Brain pericyte (primary cell): ENCODE data around the gene LRP1B.

Source experiments
- DNase-seq: peaks from one replicate; pipeline ENCODE4 v3.0.0-alpha.2; 2012; ENCODE audit warnings: low read depth, low spot score

Gene LRP1B

DNA sequence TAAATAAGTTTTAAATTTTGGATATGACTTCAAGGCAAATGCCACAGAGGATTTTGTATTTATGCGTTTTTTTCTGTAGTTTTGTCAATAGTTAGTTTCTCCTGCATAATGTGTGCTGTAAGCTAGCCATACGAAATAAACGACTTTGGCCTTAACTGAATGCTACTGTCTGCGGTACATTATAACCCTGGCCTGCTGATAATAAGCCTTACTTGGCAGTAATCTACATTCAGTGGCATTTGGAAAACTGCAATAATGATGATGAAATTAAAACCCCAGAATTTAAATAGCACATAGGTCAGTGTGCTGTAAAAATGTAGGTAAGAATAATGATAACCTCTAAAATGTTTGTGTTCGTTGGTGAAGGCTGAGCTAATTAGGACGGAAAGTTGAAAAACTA is 88.8 kb downstream of the LRP1B start:
- DNase-seq: no peak

DNA sequence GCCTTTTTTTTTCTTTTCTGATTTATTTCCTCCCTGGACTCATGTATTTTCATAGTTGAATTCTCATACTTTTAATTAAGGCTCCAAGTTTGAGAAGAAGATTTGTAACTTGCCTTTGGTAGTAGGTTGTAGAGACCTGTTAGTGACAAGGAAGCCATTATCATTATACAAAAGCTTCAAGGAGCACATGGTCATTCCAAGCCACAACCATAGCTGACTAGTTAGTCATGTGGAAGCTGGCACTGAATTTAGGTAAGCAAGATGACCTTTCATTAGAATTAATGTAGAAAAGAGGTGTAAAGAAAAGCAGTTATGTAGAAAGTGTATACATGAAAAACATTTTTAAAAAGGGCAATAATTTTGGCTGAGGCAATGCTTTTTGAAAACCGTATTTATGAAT is 89.7 kb downstream of the LRP1B start:
- no peak for DNase-seq

DNA sequence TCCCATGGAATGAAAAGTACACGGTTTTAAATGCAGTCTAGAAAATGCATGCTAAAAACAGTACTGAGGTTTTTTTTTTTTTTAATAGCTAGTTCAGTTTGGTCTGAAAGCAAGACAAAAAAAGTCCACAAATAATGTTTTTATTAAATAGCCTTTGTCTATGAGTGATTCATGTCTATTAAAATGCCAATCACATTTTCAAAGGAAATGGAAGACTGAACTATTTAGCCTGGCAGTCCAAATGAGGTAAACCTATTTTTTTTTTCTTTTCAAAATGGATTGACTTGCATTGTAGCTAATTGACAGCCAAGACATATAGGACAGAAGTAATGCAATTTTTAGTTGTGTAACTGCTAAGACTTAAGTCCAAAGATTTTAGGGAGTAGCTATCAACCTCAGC is 90.3 kb downstream of the LRP1B start:
- no peak for DNase-seq

GRCh38 chr2:142038826-142039225 is 92.0 kb downstream of the LRP1B start:
- no peak for DNase-seq

GRCh38 chr2:142037744-142038143 is 93.1 kb downstream of the LRP1B start:
- DNase-seq: no peak

GRCh38 chr2:142037066-142037465 is 93.8 kb downstream of the LRP1B start:
- no peak for DNase-seq

GRCh38 chr2:142033393-142033792 is 97.4 kb downstream of the LRP1B start:
- no peak for DNase-seq

GRCh38 chr2:142031656-142032055 is 99.2 kb downstream of the LRP1B start:
- DNase-seq: no peak

DNA sequence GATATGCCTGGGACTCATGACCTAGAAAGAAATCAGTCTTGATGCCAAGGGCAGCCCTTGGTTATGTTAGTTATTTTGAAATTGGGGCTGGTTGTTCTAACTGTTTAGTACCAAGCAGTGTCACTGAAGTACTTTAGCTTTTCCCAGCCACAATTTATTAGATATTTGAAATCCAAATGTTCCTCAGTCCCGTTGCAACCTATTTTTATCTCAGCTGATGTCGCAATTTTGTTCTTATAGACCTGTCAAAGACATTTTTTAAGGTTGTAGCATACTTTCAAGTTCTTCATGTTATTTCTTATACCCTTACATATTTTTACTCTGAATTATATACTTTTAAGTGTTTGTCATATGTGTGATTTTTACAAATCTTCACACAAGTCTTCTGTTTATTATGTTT is 100.1 kb downstream of the LRP1B start:
- DNase-seq: no peak

DNA sequence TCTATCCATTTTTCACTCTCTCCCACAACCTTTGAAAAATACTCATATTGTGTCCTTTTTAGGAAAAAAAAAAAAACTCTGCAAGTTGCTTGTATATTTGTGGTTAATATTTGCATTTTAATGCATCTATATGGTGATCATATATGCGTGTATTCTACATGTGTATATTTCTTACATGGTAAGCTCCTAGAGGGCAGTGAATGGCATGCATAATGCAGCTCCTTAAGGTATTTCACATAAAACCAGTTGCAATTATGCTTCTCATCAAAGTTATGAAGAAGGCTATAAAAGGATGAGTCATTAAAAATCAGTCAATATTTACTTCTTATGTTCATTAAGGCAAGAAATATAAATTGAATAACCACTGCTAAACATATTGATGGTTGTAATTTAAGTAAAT is 100.8 kb downstream of the LRP1B start:
- no peak for DNase-seq

DNA sequence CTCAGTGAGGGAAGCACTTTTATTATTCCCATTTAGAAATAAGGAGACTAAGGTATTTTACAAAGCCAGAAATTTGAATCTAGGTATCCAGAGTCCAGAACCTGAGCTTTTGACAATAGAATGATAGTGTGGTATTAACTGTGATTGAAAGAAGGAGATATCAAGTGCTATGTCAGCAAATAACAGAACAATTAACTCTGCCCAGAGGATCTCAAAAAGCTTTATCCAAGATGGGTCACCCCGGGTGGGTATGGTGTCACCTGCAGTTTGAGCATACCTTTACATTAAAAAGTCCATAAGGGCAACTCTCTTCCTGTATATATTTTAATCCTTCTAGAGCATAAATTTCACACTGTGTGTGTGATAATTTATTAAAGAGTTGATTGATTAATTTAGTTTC is 105.4 kb downstream of the LRP1B start:
- DNase-seq: no peak

DNA sequence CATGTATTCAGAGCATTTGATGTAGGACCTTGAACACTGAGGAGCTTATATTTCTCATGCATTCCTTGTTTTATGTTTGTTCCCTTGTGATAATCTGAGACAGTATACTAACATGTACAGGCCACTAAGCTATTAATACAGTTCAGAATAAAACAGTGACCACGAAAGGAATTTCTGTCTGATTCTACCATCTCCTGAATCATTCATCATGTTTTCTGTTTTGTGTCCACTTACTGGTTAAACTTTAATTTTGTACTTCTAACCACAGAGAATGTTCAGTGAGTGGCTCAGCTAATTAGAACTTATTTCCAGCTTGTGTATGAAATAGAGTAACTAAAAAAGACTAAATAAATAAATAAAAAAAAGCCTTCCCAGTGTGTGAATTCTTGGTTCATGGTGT is 110.4 kb downstream of the LRP1B start:
- DNase-seq: no peak

DNA sequence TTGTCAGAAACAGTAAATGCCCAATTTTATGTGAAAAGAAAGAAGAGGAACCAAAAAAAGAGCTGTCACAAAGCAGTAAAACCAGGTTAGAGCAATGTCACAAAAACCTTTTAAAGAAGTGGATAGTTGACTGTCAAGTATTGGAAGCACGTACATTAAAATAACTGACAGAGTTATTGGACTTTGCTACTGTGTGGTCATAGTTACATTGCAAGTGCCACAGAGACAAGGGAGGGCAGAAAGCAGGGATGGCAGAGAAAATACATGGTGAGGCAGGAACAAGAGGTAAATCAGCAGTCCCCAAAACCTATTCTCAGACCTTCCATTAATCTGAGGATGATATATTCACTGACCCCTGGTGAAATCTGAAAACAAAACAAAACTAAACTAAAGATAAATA is 116.3 kb downstream of the LRP1B start:
- DNase-seq: no peak

DNA sequence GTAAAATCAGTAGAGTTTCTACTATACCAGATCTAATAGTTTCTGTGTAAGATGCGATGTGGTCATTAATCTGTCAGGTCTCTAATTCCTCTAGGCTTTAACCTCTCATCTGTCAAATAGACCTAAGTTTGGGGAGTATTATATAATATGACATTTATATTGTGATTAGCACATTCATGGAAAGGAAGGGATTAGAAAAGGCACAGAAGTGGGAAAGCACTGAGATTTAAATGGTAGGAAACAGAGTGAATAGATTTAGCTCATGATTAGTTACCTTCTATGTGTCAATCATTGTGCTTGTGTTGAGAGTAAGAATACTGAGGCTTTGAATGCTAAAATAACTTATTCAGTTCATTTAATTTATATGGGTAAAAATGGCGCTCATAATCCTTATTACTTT is 118.0 kb downstream of the LRP1B start:
- no peak for DNase-seq

- DNase-seq: no peak
Observed at GRCh38 chr2:142010477-142011270, 120.1 kb downstream of the LRP1B start.

DNA sequence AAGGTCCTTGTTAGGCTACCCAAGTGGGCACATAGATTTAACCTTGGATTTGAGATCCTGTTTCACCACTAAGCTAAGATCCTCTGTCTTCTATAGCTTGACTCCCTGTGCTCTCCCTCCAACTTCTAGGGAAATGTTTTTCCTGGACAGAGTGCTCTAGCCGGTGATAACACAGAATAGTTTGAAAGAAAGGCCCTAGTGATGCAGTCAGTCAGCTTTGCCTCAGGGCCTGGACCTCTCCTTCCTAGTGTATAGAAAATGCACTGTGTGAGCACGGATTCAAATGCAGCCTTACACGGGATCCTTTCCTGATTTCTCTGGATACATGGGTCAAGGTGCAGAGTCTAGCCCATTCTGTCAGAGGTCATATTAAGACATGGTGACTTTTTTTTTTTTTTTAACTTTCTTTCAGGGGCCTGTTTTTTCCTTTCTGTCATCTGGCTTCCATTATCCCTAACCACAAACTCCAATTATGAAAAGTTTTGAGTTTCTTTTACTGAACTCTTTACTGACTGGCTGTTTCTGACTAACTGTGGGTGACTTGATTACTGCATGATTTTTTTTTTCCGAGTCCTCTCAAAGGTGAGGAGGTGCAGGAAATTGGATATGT is 122.6 kb downstream of the LRP1B start:
- DNase-seq: no peak

- DNase-seq: no peak
Observed at GRCh38 chr2:141994066-141994465, 136.8 kb downstream of the LRP1B start.

DNA sequence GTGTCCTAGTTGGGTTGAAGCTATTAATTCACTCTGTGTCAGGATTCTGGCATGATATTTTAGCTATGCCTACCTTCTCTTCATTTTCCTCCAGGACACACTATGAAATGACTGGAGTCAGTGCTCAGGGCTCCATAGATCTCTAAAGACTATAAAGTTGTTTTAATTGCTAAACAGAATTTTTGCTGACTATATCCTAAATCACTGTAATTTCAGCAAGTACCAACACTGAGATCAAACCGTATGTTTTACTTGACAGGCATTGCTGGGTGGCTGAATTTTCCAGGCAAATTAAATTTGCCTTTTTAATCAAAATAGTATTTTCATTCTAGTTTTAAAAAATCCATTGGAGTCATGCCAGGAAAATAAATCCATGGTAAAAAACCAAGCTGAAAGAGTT is 138.1 kb downstream of the LRP1B start:
- no peak for DNase-seq

- DNase-seq: no peak
Observed at GRCh38 chr2:141968433-141968832, 162.4 kb downstream of the LRP1B start.

GRCh38 chr2:141967980-141968379 is 162.8 kb downstream of the LRP1B start:
- DNase-seq: no peak

DNA sequence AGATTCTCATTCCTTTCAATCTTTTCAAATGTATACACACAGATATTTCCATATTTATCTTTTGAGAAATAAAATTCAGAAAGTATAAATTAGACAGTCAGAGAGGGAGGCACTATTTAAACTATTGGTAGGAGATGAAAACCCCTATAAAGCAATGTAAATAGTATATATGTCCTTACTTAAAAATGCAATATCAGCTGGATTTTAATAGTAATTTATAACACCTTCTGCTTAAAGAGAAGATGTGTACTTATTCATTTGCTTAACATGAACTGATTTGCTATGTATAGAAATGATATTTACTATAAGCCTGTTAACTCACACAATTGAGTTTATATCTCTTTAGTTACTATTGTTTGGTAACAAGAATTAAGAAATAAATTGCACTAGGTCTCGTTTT is 163.3 kb downstream of the LRP1B start:
- DNase-seq: no peak

DNA sequence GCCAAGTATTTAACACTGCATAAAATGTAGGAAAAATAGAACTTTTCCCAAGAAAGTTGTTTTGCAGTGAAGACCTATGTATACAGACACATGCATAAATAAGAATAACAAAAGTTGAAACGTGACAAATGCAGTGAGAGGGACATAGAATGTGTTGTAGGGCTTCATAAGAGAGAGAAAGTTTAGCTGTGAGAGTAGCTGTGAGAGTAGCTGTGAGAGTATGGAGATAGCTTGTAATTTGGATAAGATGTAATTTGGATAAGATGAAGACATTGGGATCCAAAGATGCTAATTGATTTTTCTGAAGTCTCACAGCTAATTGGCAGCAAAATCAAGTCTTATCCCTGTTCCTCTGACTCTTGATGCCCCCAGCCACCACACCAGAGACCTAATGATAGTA is 170.9 kb downstream of the LRP1B start:
- DNase-seq: no peak

GRCh38 chr2:141959016-141959415 is 171.8 kb downstream of the LRP1B start:
- DNase-seq: no peak
